Smooth muscle cell of the brain vasculature (primary cell): ENCODE measurements around the gene EPHA10.
"Not testable (repeated sequence)": the region's sequence is repeated elsewhere in the genome, so short reads cannot be mapped to it uniquely, and the experiment has no call there.

ENCODE experiments used
- DNase-seq: peaks from one replicate; pipeline ENCODE4 v3.0.0-alpha.2; 2012; ENCODE audit warnings: low read depth, low spot score

Gene EPHA10

GRCh38 chr1:37771440-37771839 is 6.5 kb upstream of the EPHA10 start:
- not testable (repeated sequence) for DNase-seq

DNA sequence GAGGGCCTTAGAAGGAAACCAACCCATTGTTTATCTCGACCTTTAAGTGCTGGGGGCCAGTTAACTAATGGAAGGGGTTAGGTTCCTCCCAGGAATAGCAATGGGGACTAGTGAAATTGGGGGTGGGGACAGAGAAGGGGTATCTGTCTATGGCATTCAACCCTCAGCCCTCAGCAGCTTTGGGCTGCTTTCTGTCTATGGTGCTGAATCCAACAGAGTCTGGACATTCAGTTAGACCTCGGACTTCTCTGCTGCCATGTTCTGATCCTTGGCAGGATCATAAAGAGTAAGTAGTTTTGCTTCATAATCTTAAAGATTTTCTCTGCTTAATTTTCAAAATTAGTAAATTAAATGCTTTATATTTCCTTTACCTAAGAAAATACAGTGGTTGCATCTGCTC is 2.6 kb upstream of the EPHA10 start:
- no peak for DNase-seq

DNA sequence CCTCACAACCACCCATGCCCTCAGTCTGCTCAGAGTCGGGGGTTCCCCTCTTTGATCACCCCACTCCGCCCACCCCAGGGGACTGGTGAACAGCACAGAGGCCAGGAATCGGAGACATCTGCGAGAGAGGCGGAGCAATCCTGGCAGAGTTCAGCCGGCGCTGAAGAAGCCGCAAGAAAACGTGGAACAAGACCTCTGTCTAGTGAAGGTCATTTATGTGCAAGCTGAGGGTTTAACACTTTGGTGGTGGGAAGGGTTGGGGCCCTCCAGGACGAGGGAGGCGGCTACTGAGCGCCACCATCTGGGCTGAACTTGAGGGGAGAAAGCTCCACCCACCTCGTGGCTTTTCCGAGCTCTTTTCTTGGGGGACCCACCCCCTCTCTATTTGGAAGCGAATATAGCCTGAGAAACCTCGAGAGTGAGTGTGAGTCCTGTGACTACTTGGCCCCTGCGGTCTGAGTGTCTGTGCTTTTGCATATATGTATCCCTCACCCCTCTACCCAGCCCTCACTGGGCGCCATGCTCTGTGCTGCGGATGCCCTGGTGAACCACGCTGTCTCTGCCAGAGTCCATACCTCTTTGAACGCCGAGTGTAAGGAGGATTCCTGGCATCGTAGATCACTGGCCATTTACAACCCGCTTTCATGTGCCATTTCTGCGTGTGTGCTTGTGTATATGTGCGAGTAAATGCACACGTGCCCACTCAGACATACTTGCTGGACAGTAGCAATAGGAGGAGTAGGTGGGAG is 1.2 kb upstream of the EPHA10 start:
- no peak for DNase-seq

- DNase-seq, result peak; percentile 23
Measured at GRCh38 chr1:37764414-37764825, 500 bp downstream of the EPHA10 start.

DNA sequence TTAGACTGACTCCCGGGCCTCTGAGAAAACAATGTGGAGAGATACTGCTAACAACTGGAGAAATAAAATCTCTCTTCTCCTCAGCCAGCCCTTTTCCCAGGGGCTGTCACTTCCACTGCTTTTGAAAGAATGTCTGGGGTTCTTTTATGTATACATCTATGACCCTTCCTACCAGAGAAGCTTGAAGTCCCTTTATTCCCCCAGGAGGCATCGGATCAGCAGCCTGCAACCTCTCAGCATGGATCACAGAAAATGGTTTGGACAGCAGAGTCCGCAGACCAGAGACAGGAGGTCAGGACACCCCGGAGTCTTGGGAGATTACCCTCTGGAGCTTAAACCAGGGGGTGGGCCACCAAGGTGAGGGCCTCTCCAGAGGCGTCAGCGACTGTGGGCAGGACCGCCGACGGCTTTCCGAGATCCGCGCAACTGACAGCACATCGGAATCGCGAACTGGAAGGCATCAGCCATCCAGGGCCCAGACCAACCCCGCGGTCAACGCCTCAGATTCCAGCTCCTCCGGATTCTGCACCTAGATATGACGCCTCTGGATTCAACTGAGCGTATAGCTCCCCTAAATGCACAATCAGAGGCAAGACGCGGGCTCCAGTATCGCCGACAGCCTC is 1.0 kb downstream of the EPHA10 start:
- DNase-seq, result no peak

DNA sequence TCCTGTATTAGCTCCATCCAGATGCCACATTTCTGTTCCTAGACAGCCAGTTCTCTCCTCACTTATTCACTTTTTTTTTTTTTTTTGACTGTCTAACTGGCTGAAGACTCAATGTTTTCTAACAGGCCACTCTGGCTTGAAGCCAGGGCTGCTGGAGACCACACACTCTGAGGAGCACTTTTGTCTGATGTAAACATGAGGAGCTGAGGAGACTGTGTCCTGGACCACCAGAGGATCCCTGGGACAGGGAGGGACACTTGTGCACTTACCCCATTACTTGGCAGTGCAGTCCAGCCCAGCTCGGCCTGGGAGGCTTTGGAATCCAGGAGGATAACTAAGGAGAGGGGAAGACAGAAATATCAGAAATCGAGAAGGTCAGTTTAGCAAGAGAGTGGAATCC is 2.4 kb downstream of the EPHA10 start:
- no peak for DNase-seq

- DNase-seq, result no peak
Measured at GRCh38 chr1:37761416-37762095, 3.4 kb downstream of the EPHA10 start.

GRCh38 chr1:37759451-37759850 is 5.5 kb downstream of the EPHA10 start:
- DNase-seq, result no peak

- no peak for DNase-seq
Measured at GRCh38 chr1:37755951-37756560, 8.9 kb downstream of the EPHA10 start.

DNA sequence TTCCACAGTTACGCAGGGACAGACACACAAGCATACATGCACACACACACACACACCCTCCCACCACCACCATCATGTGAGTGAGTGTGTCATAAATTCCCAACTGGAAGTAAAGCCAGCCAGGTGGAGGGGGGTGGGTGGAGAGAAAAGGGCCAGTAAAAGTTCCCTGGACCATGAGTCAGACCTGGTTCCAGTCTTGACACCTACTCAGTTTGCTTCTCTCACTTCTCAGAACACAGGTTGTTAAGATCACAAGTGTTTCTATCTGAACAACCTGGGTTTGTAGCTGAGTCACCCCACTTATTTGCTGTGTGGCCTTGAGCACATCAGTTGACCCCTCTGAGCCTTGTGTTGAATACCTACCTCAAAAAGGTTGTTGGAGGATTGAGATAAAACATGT is 9.6 kb downstream of the EPHA10 start:
- DNase-seq, result no peak

GRCh38 chr1:37753473-37754321 is 11.2 kb downstream of the EPHA10 start:
- DNase-seq, result no peak

DNA sequence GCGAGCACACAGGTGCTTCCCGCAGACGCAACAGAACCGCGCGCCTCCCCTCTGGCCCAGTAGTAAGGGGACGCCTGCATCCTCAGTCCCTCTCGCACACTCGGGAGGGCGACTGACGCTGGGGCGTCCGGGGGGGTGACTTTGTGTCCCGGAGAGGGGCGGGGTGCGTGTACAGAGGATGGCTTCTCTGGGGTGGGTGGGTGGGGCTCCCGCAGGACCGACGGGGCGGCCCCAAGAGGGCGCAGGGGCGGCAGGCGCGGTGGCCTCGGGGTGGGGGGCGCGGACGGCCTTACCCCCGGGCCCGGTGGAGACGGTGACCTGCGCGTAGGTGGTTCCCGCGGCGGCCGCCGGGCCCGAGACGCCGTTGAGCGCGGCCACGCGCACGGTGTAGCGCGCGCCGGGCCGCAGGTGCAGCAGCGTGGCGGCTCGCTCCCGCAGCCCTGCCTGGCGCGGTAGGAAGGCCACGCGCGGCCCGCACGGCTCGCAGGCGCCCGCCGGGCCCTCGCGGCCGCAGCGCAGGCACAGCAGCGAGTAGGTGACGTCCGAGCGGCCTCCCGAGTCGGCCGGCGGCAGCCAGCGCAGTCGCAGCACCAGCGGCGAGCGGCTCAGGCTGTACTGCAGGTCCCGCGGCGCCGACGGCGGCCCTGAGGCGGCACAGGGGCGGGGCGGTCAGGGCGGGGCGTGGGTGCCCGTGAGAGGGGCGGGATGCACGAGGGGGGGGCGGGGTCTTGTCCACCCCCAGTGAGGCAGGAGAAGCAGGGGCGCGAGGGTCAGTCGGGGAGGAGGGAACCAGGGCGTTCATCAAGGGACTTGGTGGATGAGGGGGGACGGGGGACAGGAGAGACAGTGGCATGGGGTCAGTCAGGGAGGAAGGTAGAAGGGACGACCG is 12.1 kb downstream of the EPHA10 start:
- no peak for DNase-seq

DNA sequence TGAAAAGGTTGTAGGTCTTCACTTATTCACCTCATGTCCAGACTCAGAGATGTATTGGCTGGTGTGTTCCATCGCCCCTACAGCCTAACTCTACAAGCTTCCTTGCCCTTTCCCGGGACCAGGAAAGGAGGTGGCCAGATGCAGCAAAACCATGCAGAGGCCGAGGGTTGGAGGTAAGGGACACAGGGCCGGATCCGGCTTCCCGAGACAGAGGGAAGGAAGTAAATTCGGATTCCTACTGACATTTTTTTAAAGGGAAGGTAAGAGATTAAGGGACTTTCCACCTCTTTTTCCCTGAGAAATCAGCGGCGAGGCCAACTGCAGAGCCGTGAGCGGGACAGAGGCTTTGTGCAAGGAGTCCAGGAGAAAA is 12.7 kb downstream of the EPHA10 start:
- no peak for DNase-seq

GRCh38 chr1:37748565-37748964 is 16.4 kb downstream of the EPHA10 start:
- no peak for DNase-seq

GRCh38 chr1:37746806-37747205 is 18.1 kb downstream of the EPHA10 start:
- no peak for DNase-seq

- no peak for DNase-seq
Measured at GRCh38 chr1:37741662-37742061, 23.3 kb downstream of the EPHA10 start.

DNA sequence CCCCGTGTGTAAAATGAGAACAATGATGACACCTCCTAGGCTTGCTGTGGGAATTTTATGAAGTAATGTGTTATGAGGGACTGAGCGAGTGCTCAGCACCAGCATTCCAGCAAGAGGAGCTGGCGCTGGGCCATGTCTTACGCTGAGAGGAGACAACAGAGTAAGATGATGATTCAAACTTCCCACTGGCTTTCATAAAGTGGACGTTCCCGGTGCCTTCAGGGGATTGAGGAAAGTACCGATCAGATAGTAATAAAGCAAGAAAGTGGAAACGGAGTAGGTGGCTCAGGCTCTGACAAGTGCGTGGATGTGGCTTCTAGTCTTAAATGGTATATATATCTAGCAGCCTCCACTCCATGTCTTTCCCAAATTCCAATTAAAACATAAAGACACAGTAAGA is 23.8 kb downstream of the EPHA10 start:
- no peak for DNase-seq

GRCh38 chr1:37739222-37739621 is 25.7 kb downstream of the EPHA10 start:
- no peak for DNase-seq

DNA sequence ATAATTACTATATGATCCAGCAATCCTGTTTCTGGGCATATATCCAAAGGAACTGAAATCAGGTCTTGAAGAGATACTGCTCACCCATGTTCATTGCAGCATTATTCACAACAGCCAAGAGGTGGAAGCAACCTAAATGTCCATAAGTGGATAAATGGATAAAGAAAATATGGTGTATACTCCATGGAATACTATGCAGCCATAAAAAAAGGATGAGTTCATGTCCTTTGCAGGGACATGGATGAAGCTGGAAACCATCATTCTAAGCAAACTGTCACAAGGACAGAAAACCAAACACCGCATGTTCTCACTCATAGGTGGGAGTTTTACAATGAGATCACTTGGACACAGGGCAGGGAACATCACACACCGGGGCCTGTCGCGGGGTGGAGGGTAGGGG is 26.3 kb downstream of the EPHA10 start:
- DNase-seq, result not testable (repeated sequence)

- not testable (repeated sequence) for DNase-seq
Measured at GRCh38 chr1:37737975-37738374, 26.9 kb downstream of the EPHA10 start.
